ENCODE results near the gene KRT76.

- TF ChIP-seq, protein P1, sequence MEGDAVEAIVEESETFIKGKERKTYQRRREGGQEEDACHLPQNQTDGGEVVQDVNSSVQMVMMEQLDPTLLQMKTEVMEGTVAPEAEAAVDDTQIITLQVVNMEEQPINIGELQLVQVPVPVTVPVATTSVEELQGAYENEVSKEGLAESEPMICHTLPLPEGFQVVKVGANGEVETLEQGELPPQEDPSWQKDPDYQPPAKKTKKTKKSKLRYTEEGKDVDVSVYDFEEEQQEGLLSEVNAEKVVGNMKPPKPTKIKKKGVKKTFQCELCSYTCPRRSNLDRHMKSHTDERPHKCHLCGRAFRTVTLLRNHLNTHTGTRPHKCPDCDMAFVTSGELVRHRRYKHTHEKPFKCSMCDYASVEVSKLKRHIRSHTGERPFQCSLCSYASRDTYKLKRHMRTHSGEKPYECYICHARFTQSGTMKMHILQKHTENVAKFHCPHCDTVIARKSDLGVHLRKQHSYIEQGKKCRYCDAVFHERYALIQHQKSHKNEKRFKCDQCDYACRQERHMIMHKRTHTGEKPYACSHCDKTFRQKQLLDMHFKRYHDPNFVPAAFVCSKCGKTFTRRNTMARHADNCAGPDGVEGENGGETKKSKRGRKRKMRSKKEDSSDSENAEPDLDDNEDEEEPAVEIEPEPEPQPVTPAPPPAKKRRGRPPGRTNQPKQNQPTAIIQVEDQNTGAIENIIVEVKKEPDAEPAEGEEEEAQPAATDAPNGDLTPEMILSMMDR (IDR thresholded peaks at IDR 0.05): no peak
- TF ChIP-seq POLR2A (IDR thresholded peaks at IDR 0.05): no peak
Observed at GRCh38 chr12:52728374-52728773, 48.8 kb downstream of the KRT76 start.

Data from testis (tissue), 2 donors.